Caco-2 (cell line): ENCODE data around the gene ARHGAP30. TPM values are rescaled to one million over a fixed set of nuclear protein-coding genes. Genes with fewer than 3 reads are reported as not detected.

Source experiments
- BruUV-seq: library from RNA; stranded (reverse); fragments of 400-500 nt; replicated peaks from 2 replicates; lab custom pipeline; 2021; lab: Mats Ljungman, UMichigan
- CTCF ChIA-PET: fragments of 300-600 bp; sonication (Branson Sonifier 250); formaldehyde crosslinking; loops from one replicate; lab custom pipeline; 2022; ENCODE audit warnings: antibody characterized with exemption; lab: Charles Lee
- POLR2A ChIA-PET: fragments of 300-600 bp; sonication (Branson Sonifier 250); formaldehyde crosslinking; loops from one replicate; lab custom pipeline; 2022; ENCODE audit warnings: antibody characterized with exemption; lab: Charles Lee
- DNase-seq, 2 experiments: peaks; one replicate each; pipeline versions ENCODE4 v3.0.0 to v3.0.0-alpha.2; 2020 to 2022
- H3K27me3 ChIP-seq: replicated peaks from 2 replicates; pipeline ENCODE4 v1.6.0; 2011; ENCODE audit warnings: low read length; ENCODE audit not compliant: control insufficient read depth, insufficient read depth
- H3K36me3 ChIP-seq: 2 replicates; pipeline ENCODE4 v1.5.1; 2011; ENCODE audit warnings: low read length; ENCODE audit not compliant: control insufficient read depth, insufficient read depth
- H3K4me1 ChIP-seq: fragments of 250-450 bp; sonication (Bioruptor Pico); 2 replicates; pipeline ENCODE4 v1.5.1; 2020; ENCODE audit warnings: mild to moderate bottlenecking
- H3K4me3 ChIP-seq: 2 replicates; pipeline ENCODE4 v1.5.1; 2011; ENCODE audit warnings: low read depth, mild to moderate bottlenecking, control low read depth, low read length
- H3K9me3 ChIP-seq: fragments of 250-450 bp; sonication (Bioruptor Pico); 2 replicates; pipeline ENCODE4 v1.5.1; 2020; ENCODE audit warnings: mild to moderate bottlenecking, moderate library complexity
- H3K27ac Mint-ChIP-seq: one replicate; pipeline ENCODE4 v1.8.0; 2022; ENCODE audit warnings: mixed read lengths; ENCODE audit not compliant: unreplicated experiment
- H3K27me3 Mint-ChIP-seq: one replicate; pipeline ENCODE4 v1.8.0; 2022; ENCODE audit warnings: mixed read lengths; ENCODE audit not compliant: insufficient read depth, unreplicated experiment
- H3K36me3 Mint-ChIP-seq: one replicate; pipeline ENCODE4 v1.8.0; 2022; ENCODE audit warnings: mild to moderate bottlenecking, mixed read lengths; ENCODE audit not compliant: insufficient read depth, unreplicated experiment
- H3K4me1 Mint-ChIP-seq: one replicate; pipeline ENCODE4 v1.8.0; 2022; ENCODE audit warnings: low read depth, mixed read lengths; ENCODE audit not compliant: unreplicated experiment
- H3K4me3 Mint-ChIP-seq: one replicate; pipeline ENCODE4 v1.8.0; 2022; ENCODE audit warnings: mild to moderate bottlenecking, moderate library complexity, mixed read lengths; ENCODE audit not compliant: unreplicated experiment
- H3K9me3 Mint-ChIP-seq: one replicate; pipeline ENCODE4 v1.8.0; 2022; ENCODE audit warnings: mixed read lengths; ENCODE audit not compliant: unreplicated experiment
- CTCF ChIP-seq, 2 experiments: fragments of 200-600 bp in 1 of 2; IDR thresholded peaks; 1 replicate in 1 of 2; 2 replicates in 1 of 2; pipeline versions ENCODE4 v1.5.1 to v1.8.0; 2011 to 2022; ENCODE audit warnings: antibody characterized with exemption in 1 of 2, control low read depth in 1 of 2, inconsistent platforms in 1 of 2, low read depth in 1 of 2, low read length in 1 of 2, mild to moderate bottlenecking in 1 of 2, moderate library complexity in 1 of 2; ENCODE audit not compliant: insufficient read depth in 1 of 2, severe bottlenecking in 1 of 2, unreplicated experiment in 1 of 2
- intact Hi-C: fragments of 100-400 bp; cut with micrococcal nuclease; formaldehyde crosslinking; loops from one replicate; pipeline ENCODE4 v1.10.0; 2022; ENCODE audit not compliant: unreplicated experiment
- total RNA-seq: library from RNA; stranded (reverse); gene quantifications from 2 replicates; pipeline ENCODE4 v1.2.3, GENCODE V29; 2022

Gene ARHGAP30
- total RNA-seq, 1 experiment from 2014 or later = not detected

- Histone ChIP-seq H3K4me3 (peak overlapping the region; percentile 11; the same call in 1 of the 2 replicates), H3K27me3 (no peaks in the 10 kb centered on the region), H3K9me3 (no peaks in the 10 kb centered on the region), H3K4me1 (peaks cover 64% of the 10 kb centered on the region), H3K36me3 (peaks cover 2% of the 10 kb centered on the region)
- H3K36me3 Mint-ChIP-seq = peaks cover 58% of the 10 kb centered on the region
- ChIA-PET CTCF (interaction anchor here (0.5 to 1.3 kb wide), 6 partner anchors 8 to 84 kb away, joined by 3 to 9 read pairs (median 4); partner anchors contain the start of genes TSTD1 and USF1), POLR2A (interaction anchor here (0.8 to 1.1 kb wide), 2 partner anchors 16 to 23 kb away, joined by 4 to 8 read pairs; no protein-coding TSS in a partner anchor)
- H3K27ac Mint-ChIP-seq = peak overlapping the region; percentile 97
- H3K4me1 Mint-ChIP-seq = peaks cover 42% of the 10 kb centered on the region
- H3K9me3 Mint-ChIP-seq = no peaks in the 10 kb centered on the region
- H3K27me3 Mint-ChIP-seq = no peaks in the 10 kb centered on the region
- peak; percentile 95 to 97 for DNase-seq
- H3K4me3 Mint-ChIP-seq = peak overlapping the region; percentile 72
- no TSS peak for BruUV-seq
- intact Hi-C loops = loop anchor here (1.0 kb wide), 2 partner anchors 8 to 16 kb away; partner anchors contain the start of gene F11R
- no peak for TF ChIP-seq CTCF (IDR thresholded peaks at IDR 0.05; ENCODE audit: insufficient read depth in 1 of 2, low read depth in 1 of 2, low read length in 1 of 2, severe bottlenecking in 1 of 2, unreplicated experiment in 1 of 2)
Measured at GRCh38 chr1:161013488-161014230, 56.0 kb downstream of the ARHGAP30 start.

- TSS peak; percentile 14 for BruUV-seq
- peaks cover 38% of the 10 kb centered on the region for H3K4me1 Mint-ChIP-seq
- peaks cover 2% of the 10 kb centered on the region for H3K36me3 ChIP-seq
- no peaks in the 10 kb centered on the region for H3K27me3 ChIP-seq
- intact Hi-C loops = loop anchor here (1.0 kb wide), 2 partner anchors 8 to 16 kb away; partner anchors contain the start of gene F11R
- H3K4me3 Mint-ChIP-seq = peak overlapping the region; percentile 72
- no peaks in the 10 kb centered on the region for H3K9me3 ChIP-seq
- no peaks in the 10 kb centered on the region for H3K9me3 Mint-ChIP-seq
- CTCF ChIA-PET = interaction anchor here (0.5 to 1.3 kb wide), 6 partner anchors 9 to 85 kb away, joined by 3 to 9 read pairs (median 4); partner anchors contain the start of genes TSTD1 and USF1
- DNase-seq = no peak
- H3K4me1 ChIP-seq = peaks cover 64% of the 10 kb centered on the region
- peak overlapping the region; percentile 11 for H3K4me3 ChIP-seq
- H3K27ac Mint-ChIP-seq = peak overlapping the region; percentile 97
- no peak for TF ChIP-seq CTCF (IDR thresholded peaks at IDR 0.05; ENCODE audit: insufficient read depth in 1 of 2, low read depth in 1 of 2, low read length in 1 of 2, severe bottlenecking in 1 of 2, unreplicated experiment in 1 of 2)
- POLR2A ChIA-PET = interaction anchor here (1.1 kb wide), 1 partner anchor 16 kb away, joined by 8 read pairs; no protein-coding TSS in a partner anchor
- H3K36me3 Mint-ChIP-seq = peaks cover 61% of the 10 kb centered on the region
- no peaks in the 10 kb centered on the region for H3K27me3 Mint-ChIP-seq
Measured at GRCh38 chr1:161013131-161013487, 56.6 kb downstream of the ARHGAP30 start.

GRCh38 chr1:161012420-161012819 is 57.3 kb downstream of the ARHGAP30 start:
- Histone ChIP-seq H3K4me3 (no peak overlapping the region), H3K9me3 (no peaks in the 10 kb centered on the region), H3K4me1 (peaks cover 64% of the 10 kb centered on the region), H3K27me3 (no peaks in the 10 kb centered on the region), H3K36me3 (peaks cover 2% of the 10 kb centered on the region)
- no peak for TF ChIP-seq CTCF (IDR thresholded peaks at IDR 0.05; ENCODE audit: insufficient read depth in 1 of 2, low read depth in 1 of 2, low read length in 1 of 2, severe bottlenecking in 1 of 2, unreplicated experiment in 1 of 2)
- Mint-ChIP-seq H3K27me3 (no peaks in the 10 kb centered on the region), H3K27ac (no peak overlapping the region), H3K4me3 (no peak overlapping the region), H3K9me3 (no peaks in the 10 kb centered on the region), H3K4me1 (peaks cover 38% of the 10 kb centered on the region), H3K36me3 (peaks cover 65% of the 10 kb centered on the region)
- intact Hi-C loops = no loop called here
- CTCF ChIA-PET = no interaction called here
- POLR2A ChIA-PET = no interaction called here
- no peak for DNase-seq
- no TSS peak for BruUV-seq
